Hematopoietic multipotent progenitor cell treated with erythropoietin and hydrocortisone succinate and interleukin-3 and kit ligand, for 17 days (in vitro differentiated cells): ENCODE results near the gene FHIT.
"Not testable (repeated sequence)": the region's sequence is repeated elsewhere in the genome, so short reads cannot be mapped to it uniquely, and the experiment has no call there.

Source experiments
- DNase-seq: peaks from one replicate; pipeline ENCODE4 v3.0.0-alpha.2; 2015; ENCODE audit warnings: low spot score

Gene FHIT

DNA sequence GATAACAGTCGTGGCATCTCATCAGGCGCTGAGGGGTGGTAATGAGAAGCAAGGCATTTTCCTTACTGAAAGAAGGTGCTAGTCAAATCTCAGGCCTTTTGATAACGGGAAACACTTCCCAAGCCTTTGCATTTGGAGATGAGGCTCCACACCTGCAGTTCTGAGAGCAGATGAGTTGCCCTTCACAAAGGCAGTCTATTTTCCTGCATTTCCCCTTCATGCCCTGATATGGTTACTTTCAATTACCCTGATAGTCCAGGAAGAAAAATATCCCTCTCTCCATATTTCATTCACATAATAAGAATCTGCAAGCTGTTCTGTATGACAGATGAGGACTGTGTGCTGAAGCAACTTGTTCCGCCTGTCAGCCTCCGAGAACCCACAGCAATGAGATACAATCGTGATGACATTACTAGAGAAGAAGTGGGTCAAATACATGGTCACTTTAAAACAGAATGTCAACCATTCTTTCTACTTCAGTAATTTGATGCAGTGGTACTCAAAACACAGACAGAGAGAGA is 25.0 kb downstream of the FHIT start:
- DNase-seq: no peak

DNA sequence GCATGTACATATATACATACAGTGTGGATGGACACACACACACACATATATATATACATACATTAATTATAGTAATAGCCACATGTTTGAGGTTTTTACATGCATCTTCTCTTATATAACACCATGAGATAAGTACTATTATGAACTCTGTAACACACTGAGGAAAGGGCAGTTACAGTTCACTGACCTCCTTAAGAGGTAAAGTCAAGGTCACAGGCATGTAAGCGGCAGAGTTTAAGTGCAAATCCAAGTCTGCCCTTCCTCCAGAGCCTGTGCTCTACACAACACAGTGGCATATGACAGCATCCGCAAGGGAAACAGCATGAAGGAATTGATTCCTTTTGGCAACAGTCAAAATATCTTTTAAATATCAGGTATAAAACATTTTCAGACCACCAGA is 26.4 kb downstream of the FHIT start:
- DNase-seq: no peak

DNA sequence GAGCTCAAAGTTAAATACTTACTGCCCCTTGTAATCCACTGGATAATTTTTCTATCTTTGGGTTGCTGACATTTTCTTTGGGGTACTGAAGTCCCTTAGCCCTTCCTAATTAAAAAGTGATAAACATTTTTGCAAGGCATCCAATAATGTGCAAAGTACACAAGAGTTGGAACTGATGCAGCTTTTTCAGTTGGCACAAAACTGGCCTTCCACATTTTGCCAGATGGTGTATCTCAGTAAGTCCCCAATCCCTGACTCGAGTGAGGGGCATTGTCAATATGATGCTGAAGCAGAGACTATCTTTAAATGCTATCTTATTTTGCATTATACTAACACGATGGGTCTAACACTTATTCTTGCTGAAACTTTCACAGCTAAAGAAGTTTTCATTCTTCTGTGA is 27.8 kb downstream of the FHIT start:
- DNase-seq: no peak

DNA sequence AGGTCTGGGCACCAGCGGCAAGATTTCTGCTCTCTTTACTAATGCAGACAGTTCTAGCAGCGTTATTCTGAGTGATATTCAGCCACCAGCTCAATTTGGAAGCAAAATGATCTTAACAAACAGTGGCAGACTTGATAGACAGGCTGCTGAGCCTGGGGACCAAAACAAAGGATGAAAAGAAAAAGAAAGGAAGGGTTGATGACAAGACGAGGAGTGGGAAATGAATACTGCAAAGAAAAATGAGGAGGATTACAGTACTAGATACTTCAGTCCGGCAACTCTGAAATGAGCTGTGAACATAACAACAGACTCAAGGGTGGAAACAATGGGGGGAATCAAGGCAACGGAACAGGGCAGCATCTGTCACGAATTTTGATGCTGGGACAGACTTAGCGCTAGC is 28.8 kb downstream of the FHIT start:
- no peak for DNase-seq

DNA sequence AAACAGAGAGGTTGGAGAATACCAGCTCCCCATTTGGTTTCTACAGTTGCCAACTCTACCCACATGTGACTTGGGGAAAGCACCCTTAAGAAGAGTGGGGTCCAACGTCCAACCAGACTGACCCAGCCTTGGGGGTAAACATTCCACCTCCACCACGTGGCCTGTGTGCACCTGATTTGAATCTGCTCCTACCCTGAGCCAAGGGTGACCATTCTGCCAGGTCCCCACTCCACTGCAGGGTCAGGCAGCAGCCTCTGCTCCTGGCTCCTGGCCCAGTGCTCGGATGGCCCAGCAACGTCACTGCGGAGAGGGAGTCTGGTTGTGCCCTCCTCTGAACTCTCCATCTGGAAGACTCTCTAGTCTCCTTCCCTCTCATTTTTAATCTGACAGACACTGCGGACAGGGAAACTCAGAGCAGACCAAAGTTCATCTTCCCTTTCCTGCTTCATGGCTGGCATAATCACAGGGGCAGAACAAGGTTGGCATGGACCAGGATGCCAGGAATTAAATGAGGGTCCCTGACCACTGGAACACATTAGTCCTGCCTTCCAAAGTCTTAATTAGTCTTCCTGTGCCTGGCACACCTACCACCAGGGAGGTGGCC is 29.4 kb downstream of the FHIT start:
- no peak for DNase-seq

DNA sequence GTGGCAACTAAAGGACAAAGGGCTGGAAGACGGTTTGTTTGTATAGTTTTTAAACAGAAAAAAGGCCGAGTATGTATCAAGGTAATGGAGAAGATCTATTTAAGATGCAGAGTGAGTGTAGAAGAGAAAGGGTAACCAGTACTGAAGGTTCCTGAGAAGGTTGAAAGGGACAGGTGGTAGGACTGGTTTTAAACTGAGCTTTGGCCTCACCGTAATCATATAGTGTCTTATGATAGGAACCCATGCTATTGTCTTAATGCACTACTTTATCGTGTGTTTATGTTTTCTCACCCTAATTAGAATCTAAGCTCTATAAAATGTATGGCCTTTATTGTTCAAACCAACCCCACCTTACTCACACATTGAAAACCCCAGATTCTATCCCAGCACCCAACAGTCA is 32.7 kb downstream of the FHIT start:
- no peak for DNase-seq

DNA sequence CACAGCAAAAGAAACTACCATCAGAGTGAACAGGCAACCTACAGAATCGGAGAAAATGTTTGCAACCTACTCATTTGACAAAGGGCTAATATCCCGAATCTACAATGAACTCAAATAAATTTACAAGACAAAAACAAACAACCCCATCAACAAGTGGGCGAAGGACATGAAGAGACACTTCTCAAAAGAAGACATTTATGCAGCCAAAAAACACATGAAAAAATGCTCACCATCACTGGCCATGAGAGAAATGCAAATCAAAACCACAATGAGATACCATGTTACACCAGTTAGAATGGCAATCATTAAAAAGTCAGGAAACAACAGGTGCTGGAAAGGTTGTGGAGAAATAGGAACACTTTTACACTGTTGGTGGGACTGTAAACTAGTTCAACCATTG is 35.1 kb downstream of the FHIT start:
- not testable (repeated sequence) for DNase-seq

DNA sequence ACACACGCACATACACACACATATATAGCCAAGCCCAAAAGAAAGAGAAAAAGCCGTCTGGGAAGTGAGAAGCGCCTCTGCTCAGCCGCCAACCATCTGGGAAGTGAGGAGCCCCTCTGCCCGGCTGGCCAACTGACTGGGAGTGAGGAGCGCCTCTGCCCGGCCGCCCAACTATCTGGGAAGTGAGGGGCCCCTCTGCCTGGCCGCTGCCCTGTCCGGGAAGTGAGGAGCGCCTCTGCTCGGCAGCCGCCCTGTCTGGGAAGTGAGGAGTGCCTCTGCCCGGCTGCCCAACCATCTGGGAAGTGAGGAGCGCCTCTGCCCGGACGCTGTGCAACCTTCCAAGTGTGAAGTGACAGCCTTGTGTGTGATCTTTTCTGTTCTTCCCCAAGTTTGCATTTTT is 49.2 kb downstream of the FHIT start:
- DNase-seq: no peak

DNA sequence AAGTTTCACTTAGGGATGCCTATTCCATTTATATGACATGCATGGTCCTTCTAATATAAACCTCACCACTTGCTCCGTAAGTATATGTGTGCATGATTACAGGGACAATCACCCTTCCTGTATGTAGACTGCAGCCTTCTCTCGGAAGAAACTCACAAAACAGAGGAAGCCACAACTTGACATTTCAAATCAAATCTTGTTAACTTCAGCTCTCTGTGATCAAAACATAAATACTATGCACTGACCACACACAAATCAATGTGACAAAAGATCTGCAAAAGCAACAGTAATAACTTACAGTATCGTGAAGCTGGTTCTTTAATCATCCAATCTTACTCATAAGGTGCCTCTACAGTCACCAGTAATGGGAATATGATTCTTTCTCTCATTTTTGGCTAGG is 50.2 kb downstream of the FHIT start:
- no peak for DNase-seq

DNA sequence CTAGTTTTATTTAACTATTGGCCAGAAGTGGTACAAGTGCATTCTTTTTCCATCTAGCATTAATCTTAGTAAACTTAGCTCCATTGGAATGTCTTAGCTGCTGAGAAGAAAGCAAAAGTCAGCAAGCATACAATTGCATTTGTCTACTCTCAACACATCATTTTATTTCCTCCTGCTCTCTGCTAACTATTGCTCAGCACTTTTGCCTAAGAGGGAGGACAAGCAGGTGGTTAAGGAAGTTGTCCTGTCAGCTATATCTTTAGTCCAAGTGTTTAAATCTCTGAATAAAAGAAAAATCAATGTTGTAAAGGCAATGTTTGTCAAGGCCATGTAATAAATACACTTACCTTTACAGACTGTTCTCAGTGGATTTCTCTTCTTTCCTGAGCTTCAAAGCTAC is 51.0 kb downstream of the FHIT start:
- DNase-seq: no peak

DNA sequence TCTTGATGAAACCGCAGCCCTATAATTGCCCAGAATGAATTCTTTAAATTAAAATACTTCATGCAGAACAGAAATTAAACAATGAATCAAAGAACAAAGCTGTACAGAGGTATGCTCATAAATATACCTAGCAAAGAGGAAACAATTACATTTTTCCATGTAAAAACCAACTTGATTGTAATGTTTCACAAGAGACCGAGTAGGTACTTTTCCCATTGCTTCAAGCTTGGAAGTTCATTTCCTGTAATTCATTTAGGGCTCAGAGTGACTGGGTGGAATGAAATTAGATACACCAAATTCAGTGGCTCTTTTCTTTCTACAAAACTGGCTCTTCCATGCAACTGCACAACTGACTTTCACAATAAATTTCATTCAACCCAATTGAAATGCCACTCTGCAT is 51.4 kb downstream of the FHIT start:
- no peak for DNase-seq

DNA sequence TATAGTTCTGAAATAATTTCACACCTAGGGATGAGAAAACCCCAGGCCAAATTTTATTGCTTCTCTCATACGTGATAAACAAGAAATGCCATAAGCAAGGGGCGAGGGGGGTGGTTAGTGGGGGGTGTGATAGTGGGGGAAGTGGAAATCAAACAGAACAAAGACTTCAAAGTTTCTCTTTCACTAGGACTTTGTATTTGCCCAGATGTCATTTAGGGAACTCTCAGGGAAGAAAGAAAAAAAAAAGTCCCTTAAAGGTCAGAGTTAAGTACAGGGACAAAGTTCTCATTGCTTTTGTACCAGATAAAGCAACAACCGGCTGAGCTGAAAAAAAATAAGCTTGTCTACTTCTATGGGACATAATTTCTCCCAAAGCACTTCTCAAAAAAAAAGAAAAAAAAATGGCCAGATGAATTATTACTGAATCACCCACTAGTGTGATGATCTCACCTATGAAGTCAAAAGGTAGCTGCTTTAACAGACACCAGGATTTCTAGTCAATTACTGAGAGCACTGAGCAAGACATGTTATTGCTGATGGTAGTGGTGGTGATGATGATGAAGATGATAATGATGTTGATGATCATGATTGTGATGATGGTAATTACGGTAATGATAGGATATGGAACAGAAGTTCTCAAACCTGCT is 56.2 kb downstream of the FHIT start:
- DNase-seq: no peak

DNA sequence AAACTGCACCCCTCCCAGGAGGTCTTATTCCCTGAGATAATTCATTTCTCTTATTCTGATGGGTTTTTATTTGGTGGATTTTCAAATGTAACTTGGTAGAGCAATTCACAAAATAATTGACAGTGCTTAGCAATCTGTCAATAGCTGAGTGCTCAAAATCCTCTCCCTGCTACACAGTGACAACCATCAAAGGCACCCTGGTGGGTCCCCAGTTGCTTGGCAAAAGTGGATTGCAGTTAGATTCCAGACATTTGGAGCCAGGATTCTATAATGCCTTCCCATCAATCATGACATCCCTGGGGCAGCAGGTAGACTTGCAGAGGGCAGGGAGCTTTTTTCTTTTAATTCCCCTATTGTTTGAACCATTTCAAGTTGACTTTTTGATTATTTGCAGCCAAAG is 59.0 kb downstream of the FHIT start:
- DNase-seq: no peak

DNA sequence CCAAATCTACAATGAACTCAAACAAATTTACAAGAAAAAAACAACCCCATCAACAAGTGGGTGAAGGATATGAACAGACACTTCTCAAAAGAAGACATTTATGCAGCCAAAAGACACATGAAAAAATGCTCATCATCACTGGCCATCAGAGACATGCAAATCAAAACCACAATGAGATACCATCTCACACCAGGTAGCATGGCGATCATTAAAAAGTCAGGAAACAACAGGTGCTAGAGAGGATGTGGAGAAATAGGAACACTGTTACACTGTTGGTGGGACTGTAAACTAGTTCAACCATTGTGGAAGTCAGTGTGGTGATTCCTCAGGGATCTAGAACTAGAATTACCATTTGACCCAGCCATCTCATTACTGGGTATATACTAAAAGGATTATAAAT is 61.0 kb downstream of the FHIT start:
- DNase-seq: not testable (repeated sequence)

DNA sequence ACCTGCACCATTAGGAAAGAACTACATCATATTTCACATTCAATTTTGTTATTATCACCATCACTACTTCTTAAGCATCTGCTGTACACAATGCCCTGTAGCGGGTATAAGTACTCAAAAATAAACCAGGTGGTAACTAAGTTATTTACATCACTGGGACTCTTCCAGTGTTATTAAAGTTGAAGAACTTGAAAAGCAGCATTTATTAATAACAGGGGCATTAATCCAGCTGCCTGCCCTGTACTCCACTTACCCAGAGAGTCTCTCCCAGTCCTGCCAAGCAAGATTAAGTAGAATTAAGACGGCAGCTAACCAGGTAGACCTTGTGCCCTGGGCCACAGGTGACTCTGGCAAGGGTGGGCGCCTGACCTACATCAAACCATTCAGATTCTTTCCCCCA is 65.2 kb downstream of the FHIT start:
- DNase-seq: no peak

DNA sequence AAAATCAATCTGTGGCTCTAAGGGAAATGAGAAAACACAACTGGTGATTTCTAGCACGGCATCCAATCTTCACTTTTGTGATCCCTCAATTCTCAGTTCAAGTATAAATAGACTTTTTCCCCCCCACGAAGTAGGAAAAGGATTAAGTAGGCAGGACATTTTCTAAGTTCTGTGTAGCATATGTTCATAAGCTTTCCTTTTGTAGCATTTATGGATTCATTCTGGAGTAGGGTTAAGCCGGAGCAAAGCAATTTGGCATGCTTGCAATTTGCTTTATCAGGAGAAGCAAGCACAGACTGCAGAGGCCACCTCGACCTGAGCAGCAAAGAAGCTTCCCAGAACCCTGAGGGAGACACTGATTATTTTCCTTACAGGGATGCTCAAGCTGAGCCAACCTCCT is 66.3 kb downstream of the FHIT start:
- DNase-seq: no peak

DNA sequence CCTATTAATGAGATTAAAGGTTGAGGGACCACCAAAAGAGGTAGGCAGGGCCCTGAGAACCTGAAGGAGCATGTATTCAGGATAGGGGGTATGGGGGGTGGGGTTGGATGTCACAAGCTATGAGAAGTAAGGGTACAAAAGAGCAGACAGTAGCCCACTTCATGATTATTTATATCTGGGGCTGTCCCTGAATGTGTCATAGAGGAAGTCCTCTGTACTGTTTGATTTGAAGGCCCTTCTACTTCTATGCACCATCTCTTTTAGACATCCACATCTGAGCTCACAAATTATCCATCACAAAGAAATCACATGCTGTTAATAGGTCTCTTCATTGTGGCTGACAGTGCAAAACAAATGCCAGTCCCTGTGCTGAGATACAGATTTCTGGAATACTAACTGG is 68.6 kb downstream of the FHIT start:
- DNase-seq: no peak

DNA sequence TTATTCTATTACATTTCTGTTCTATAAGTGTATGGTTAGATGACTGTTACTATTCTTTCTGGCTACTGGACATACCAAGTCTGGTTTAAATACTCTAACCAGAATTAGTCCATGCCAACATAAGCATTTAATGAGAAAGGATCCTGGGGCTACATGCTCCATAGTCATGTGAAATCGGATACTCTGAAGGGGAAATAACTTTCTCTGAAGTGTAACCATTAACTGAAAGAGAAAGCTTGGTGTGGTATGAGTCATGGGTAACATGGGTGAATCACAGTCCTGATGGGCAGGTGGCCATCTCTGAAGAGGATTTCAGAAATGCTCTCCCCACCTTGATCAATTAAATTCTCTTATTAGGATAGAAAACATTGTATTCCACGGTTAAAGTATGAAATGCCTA is 69.4 kb downstream of the FHIT start:
- no peak for DNase-seq

DNA sequence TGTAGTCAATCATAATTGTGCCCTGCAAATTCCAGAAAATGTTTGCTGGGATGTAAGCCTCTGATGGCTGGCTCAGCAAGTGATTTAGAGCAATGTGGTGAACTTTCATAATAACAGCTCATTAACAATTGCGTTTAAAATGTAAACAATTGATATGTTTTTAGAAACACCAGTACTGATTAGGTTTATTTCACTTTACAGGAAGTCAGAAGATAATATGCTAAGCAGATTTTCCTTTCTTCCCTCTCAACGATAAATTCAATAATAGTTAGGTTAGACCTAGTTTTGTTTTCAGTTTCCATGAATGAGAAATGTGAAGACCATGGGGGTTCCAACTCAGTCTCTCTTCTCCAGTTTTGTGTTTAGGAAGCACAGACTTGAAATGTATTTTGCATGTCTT is 71.0 kb downstream of the FHIT start:
- DNase-seq: no peak

DNA sequence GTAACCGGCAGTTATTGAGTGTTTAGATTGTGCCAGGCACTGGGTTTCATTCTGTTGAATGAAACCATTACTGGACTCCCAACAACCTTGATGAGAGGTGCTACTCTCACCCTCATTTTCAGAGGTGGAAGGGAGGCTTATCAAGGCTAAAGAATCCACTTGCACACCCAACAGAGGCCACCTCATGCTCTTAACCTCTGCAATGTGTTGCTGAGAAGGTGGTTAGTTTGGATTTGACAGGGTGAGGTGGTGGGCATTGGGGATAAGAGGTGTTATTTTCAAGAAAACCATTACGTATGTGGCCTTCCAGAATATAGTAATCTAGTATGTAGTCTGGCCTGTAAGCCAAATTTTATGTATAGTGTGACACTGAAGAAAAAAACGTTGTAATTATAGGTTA is 73.1 kb downstream of the FHIT start:
- DNase-seq: no peak

DNA sequence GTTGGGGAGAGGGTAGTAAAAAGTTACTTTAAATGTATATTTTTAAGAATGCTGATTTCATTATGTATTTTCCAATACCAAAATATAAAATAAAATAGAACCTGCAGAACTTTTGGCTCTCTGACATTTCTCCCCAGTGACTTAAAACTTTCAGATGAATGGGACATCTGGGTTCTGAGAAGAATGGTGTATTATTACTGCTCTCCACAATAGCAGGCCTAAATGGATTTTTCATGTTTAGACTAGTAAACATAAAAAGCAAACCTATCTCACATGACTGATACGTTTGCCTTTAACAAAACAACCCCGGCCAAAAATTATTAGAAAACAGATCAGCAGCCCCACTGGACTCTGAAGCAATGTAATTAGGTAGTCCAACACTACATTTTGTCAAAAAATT is 73.8 kb downstream of the FHIT start:
- no peak for DNase-seq

DNA sequence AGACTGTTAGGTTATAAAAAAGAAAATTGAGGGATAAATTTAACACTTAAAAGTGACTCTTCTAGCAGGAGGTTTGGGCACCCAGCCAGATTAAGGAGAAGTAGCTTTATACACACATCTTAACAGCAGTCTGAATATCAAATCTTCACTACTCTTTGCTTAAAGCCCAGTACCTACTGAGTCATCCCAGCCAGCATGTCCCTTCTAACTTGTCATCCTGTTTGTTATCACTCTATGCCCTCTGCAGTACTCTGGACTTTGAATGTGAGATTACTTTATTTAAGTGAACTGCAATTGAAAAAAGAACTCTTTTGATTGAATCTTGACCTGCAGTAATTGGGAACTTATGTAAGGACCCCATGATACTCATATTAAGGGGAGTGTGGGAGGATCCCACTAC is 77.6 kb downstream of the FHIT start:
- DNase-seq: peak; percentile 6

DNA sequence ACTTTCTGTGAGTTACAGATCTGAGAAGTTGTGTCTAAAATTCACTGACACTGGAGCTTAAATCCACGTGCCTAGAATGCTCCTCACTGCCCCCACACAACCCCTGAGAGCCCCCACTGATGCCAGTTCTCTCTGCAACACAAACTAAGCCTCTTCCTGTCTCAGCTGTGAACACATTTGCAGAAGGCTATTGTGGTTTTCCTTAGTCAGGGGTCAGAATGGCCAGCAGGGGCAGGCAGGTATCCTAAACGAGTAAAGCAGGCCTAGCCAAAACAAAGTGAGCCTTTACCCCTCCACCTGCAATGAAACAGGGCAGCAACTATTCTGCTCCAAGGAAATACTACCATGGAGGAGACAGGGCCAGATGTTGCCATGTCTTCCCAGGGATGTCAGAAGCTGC is 78.6 kb downstream of the FHIT start:
- no peak for DNase-seq

DNA sequence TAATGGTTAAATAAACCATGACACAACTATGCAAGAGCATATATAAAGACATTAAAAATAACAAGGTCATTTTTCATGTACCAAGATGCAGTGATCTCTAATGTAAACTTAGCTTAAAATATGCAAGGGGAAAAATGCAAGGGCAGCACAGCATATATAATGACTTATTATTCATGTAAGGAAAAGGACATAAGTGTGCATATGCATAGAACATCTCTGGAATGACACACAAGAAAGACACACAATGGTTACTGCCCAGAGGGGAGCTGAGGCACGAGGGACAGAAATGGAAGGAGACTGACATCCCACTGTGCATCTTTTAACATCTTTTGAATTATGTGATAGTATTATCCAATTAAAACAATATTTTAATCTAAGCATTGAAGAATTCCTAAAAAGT is 79.0 kb downstream of the FHIT start:
- no peak for DNase-seq
